Activated T-helper 17 cell treated with anti-CD3 and anti-CD28 coated beads, Interleukin-2, amount 50 U/mL, for 72 hours (primary cell): ENCODE data around the gene PDE4D. TPM values are rescaled to one million over a fixed set of nuclear protein-coding genes. Genes with fewer than 3 reads are reported as not detected.

Source experiments
- ATAC-seq: fragments of 150-1000 bp; cut with Tn5 transposase; replicated peaks from 2 replicates; pipeline ENCODE4 v1.10.0; 2021; ENCODE audit warnings: mild to moderate bottlenecking, moderate library complexity
- H3K27ac Mint-ChIP-seq: one replicate; pipeline ENCODE4 v1.8.0; 2022; ENCODE audit warnings: mixed read lengths
- H3K27me3 Mint-ChIP-seq: one replicate; pipeline ENCODE4 v1.8.0; 2022; ENCODE audit warnings: mixed read lengths
- H3K36me3 Mint-ChIP-seq: one replicate; pipeline ENCODE4 v1.8.0; 2022; ENCODE audit warnings: low read depth, mild to moderate bottlenecking, mixed read lengths
- H3K4me1 Mint-ChIP-seq: one replicate; pipeline ENCODE4 v1.8.0; 2022; ENCODE audit warnings: mixed read lengths
- H3K4me3 Mint-ChIP-seq: one replicate; pipeline ENCODE4 v1.8.0; 2022; ENCODE audit warnings: mild to moderate bottlenecking, mixed read lengths
- H3K9me3 Mint-ChIP-seq: one replicate; pipeline ENCODE4 v1.8.0; 2022; ENCODE audit warnings: mixed read lengths
- total RNA-seq, 2 donors: library from RNA; stranded (reverse); gene quantifications; one replicate each; pipeline ENCODE4 v1.2.3, GENCODE V29; 2022

Gene PDE4D
- total RNA-seq, 2 donors from 2014 or later = 68.9 to 125 TPM

- peaks cover 19% of the 10 kb centered on the region for H3K27me3 Mint-ChIP-seq
- no peaks in the 10 kb centered on the region for H3K36me3 Mint-ChIP-seq
- no peak overlapping the region for H3K4me3 Mint-ChIP-seq
- no peak overlapping the region for H3K27ac Mint-ChIP-seq
- no peak for ATAC-seq
- H3K9me3 Mint-ChIP-seq = no peaks in the 10 kb centered on the region
- no peaks in the 10 kb centered on the region for H3K4me1 Mint-ChIP-seq
Measured at GRCh38 chr5:59246145-59246869, 647.2 kb downstream of the PDE4D start.

- no peak for ATAC-seq
- H3K27ac Mint-ChIP-seq = no peak overlapping the region
- H3K4me3 Mint-ChIP-seq = no peak overlapping the region
- peaks cover 22% of the 10 kb centered on the region for H3K27me3 Mint-ChIP-seq
- H3K36me3 Mint-ChIP-seq = no peaks in the 10 kb centered on the region
- H3K9me3 Mint-ChIP-seq = no peaks in the 10 kb centered on the region
- H3K4me1 Mint-ChIP-seq = no peaks in the 10 kb centered on the region
Measured at GRCh38 chr5:59245198-59245597, 648.3 kb downstream of the PDE4D start.

GRCh38 chr5:59241552-59241951 is 652.0 kb downstream of the PDE4D start:
- no peaks in the 10 kb centered on the region for H3K9me3 Mint-ChIP-seq
- no peak overlapping the region for H3K4me3 Mint-ChIP-seq
- H3K4me1 Mint-ChIP-seq = peaks cover 11% of the 10 kb centered on the region
- no peak for ATAC-seq
- H3K27ac Mint-ChIP-seq = no peak overlapping the region
- H3K36me3 Mint-ChIP-seq = no peaks in the 10 kb centered on the region
- H3K27me3 Mint-ChIP-seq = peaks cover 26% of the 10 kb centered on the region

- no peak overlapping the region for H3K27ac Mint-ChIP-seq
- H3K27me3 Mint-ChIP-seq = peaks cover 26% of the 10 kb centered on the region
- H3K4me1 Mint-ChIP-seq = peaks cover 11% of the 10 kb centered on the region
- no peak for ATAC-seq
- no peaks in the 10 kb centered on the region for H3K9me3 Mint-ChIP-seq
- H3K4me3 Mint-ChIP-seq = no peak overlapping the region
- no peaks in the 10 kb centered on the region for H3K36me3 Mint-ChIP-seq
Measured at GRCh38 chr5:59241119-59241518, 652.4 kb downstream of the PDE4D start.

GRCh38 chr5:59238126-59238902 is 655.2 kb downstream of the PDE4D start:
- Mint-ChIP-seq H3K9me3 (no peaks in the 10 kb centered on the region), H3K36me3 (no peaks in the 10 kb centered on the region), H3K4me3 (peak overlapping the region; percentile 7), H3K27me3 (peaks cover 29% of the 10 kb centered on the region), H3K4me1 (peaks cover 11% of the 10 kb centered on the region), H3K27ac (peak overlapping the region; percentile 66)
- peak; percentile 95 for ATAC-seq

- Mint-ChIP-seq H3K9me3 (no peaks in the 10 kb centered on the region), H3K4me3 (no peak overlapping the region), H3K36me3 (no peaks in the 10 kb centered on the region), H3K4me1 (peaks cover 11% of the 10 kb centered on the region), H3K27ac (no peak overlapping the region), H3K27me3 (peaks cover 29% of the 10 kb centered on the region)
- ATAC-seq = no peak
Measured at GRCh38 chr5:59236986-59237385, 656.5 kb downstream of the PDE4D start.

- no peak overlapping the region for H3K27ac Mint-ChIP-seq
- H3K27me3 Mint-ChIP-seq = peaks cover 29% of the 10 kb centered on the region
- ATAC-seq = no peak
- no peaks in the 10 kb centered on the region for H3K36me3 Mint-ChIP-seq
- H3K4me3 Mint-ChIP-seq = no peak overlapping the region
- peaks cover 11% of the 10 kb centered on the region for H3K4me1 Mint-ChIP-seq
- no peaks in the 10 kb centered on the region for H3K9me3 Mint-ChIP-seq
Measured at GRCh38 chr5:59236448-59236847, 657.1 kb downstream of the PDE4D start.

GRCh38 chr5:59234236-59234635 is 659.3 kb downstream of the PDE4D start:
- Mint-ChIP-seq H3K27me3 (peaks cover 15% of the 10 kb centered on the region), H3K4me3 (no peak overlapping the region)

GRCh38 chr5:59231221-59231931 is 662.1 kb downstream of the PDE4D start:
- Mint-ChIP-seq H3K27ac (no peak overlapping the region), H3K36me3 (no peaks in the 10 kb centered on the region), H3K4me1 (no peaks in the 10 kb centered on the region), H3K27me3 (peaks cover 14% of the 10 kb centered on the region), H3K9me3 (no peaks in the 10 kb centered on the region), H3K4me3 (no peak overlapping the region)
- peak; percentile 56 for ATAC-seq

More at GRCh38 chr5:59234236-59234635, 659.3 kb downstream of the PDE4D start:
- Mint-ChIP-seq H3K9me3 (no peaks in the 10 kb centered on the region), H3K27ac (no peak overlapping the region), H3K4me1 (peaks cover 11% of the 10 kb centered on the region), H3K36me3 (no peaks in the 10 kb centered on the region)
- ATAC-seq = no peak

- no peak for ATAC-seq
- Mint-ChIP-seq H3K9me3 (peaks cover 4% of the 10 kb centered on the region), H3K27ac (no peak overlapping the region), H3K27me3 (peaks cover 4% of the 10 kb centered on the region), H3K4me1 (no peaks in the 10 kb centered on the region), H3K36me3 (no peaks in the 10 kb centered on the region), H3K4me3 (no peak overlapping the region)
Measured at GRCh38 chr5:59222687-59223511, 670.6 kb downstream of the PDE4D start.

- Mint-ChIP-seq H3K27ac (no peak overlapping the region), H3K4me3 (no peak overlapping the region)
Measured at GRCh38 chr5:59221769-59222168, 671.8 kb downstream of the PDE4D start.

GRCh38 chr5:59218424-59219045 is 675.0 kb downstream of the PDE4D start:
- Mint-ChIP-seq H3K9me3 (no peaks in the 10 kb centered on the region), H3K27me3 (peaks cover 24% of the 10 kb centered on the region), H3K4me3 (no peak overlapping the region), H3K4me1 (no peaks in the 10 kb centered on the region), H3K27ac (no peak overlapping the region), H3K36me3 (no peaks in the 10 kb centered on the region)
- ATAC-seq = no peak

More at GRCh38 chr5:59221769-59222168, 671.8 kb downstream of the PDE4D start:
- peaks cover 4% of the 10 kb centered on the region for H3K9me3 Mint-ChIP-seq
- H3K27me3 Mint-ChIP-seq = peaks cover 5% of the 10 kb centered on the region
- ATAC-seq = no peak
- no peaks in the 10 kb centered on the region for H3K36me3 Mint-ChIP-seq
- no peaks in the 10 kb centered on the region for H3K4me1 Mint-ChIP-seq

GRCh38 chr5:59216841-59217240 is 676.7 kb downstream of the PDE4D start:
- H3K9me3 Mint-ChIP-seq = no peaks in the 10 kb centered on the region
- no peak overlapping the region for H3K27ac Mint-ChIP-seq
- ATAC-seq = no peak
- no peaks in the 10 kb centered on the region for H3K36me3 Mint-ChIP-seq
- H3K4me3 Mint-ChIP-seq = no peak overlapping the region
- H3K4me1 Mint-ChIP-seq = no peaks in the 10 kb centered on the region
- peaks cover 33% of the 10 kb centered on the region for H3K27me3 Mint-ChIP-seq
